HG02885 (cell line): ENCODE results near the gene SECISBP2.

ENCODE experiments used
- ATAC-seq: cut with Tn5 transposase; IDR thresholded peaks from one replicate; pipeline ENCODE4 v1.9.1; 2021; ENCODE audit warnings: mild to moderate bottlenecking; ENCODE audit not compliant: unreplicated experiment, poor library complexity

The SECISBP2 gene

DNA sequence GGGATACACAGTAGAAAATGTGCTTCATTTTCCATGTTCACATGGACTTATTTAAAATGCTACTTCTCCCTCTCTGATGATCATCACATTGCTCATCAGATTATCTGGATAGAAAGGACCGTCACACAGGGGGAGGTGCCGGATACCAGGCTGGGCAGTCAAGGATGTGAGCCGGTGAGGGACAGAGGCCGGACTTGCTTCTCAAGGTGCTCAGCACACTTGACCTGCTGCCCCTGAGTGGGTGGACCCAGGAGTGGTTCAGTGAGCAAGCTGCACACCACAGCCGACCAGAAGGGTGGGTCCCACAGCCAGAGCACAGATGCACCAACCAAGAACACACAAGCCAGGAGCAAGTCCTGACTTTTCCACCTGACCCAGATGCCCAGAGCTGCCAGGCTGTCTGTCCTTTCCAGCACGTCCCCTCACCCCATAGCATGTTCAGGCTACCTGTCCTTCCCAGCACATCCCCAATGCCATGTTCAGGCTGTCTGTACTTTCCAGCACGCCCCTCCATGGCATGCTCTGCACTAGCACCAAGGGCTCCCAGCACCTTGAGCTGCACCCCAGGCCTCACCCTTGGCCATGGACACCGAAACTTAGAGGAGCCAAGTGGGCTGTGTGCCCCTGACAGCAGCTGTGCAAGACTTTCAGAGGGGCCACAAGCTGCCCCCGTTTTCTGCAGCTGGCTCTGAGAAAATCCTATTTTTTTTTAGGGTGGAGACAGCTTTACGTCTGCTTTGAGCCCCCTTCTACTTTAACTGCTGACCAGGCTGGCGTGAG is 77.8 kb downstream of the SECISBP2 start:
- no peak for ATAC-seq

- ATAC-seq: no peak
Measured at GRCh38 chr9:89397471-89397870, 79.2 kb downstream of the SECISBP2 start.

DNA sequence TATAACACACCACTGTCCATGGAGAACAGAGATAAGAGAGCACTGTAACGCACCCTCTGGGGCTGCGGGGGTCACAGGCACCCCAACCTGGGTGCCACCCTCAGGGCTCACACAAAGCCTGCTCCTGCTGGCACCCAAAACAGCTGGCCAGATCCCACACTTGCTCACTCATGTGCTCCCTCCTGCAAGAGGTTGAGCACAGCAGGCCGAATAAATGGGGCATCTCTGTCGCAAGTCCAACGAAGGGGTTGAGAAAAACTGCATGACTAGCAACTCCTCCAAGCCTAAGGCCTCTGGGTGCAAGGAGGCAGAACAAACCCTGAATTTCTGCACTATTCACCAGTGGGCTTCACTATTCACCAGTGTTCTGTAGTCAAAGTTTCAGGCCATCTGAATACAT is 80.3 kb downstream of the SECISBP2 start:
- ATAC-seq: no peak

- peak; percentile 82 for ATAC-seq
Measured at GRCh38 chr9:89400403-89401116, 82.3 kb downstream of the SECISBP2 start.

DNA sequence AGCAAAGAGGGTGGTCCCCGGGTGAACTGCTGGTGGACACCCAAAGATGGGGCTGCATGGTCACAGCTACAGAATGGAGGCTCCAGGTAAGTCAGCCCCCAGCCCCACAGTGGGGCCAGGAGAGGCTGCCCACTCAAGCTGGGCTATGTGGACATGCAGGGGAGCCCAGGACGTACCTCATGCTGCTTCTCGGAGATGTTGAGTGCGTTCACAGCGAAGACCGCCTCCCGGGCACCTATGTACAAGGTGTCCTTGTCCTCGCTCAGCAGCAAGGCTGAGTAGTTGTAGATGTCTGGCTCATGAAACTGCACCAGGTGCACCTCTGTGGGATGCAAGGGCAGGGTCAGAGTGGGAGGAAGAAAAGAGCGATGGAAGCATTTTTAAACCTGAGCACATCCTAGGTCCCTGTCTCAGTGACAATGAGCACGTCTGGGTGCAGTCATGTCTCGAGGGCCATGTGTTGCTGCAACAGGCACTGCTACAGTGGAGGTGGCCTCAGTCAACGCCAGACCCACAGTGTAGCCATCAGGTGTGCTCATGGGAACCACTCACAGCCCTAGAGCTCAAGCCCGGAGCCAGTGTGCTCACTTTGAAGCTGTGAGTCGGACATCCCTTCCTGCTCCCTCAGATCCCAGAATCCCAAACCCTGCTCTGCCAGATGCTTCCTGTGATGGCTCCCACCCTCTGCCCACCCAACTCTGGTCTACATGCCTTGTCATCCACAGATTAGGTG is 84.6 kb downstream of the SECISBP2 start:
- ATAC-seq: no peak

GRCh38 chr9:89404074-89404473 is 85.8 kb downstream of the SECISBP2 start:
- no peak for ATAC-seq

DNA sequence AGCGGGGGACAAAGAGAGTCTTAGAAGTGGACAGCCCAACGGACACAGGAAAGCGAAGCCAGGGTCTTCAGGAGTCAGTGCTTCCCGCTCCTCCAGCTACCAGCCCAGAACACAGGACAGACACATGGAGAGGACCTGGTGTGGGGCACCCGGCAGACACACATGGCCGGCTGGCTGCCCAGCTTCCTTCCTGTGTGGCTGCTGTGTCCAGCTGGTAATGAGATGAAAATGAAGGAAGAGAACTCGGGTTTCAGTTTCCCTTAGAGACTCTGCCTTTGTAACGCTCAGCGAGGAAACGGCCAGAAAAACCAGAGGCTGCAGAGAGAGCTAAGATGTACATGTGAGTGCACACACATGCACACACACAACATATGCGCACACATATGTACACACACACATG is 87.5 kb downstream of the SECISBP2 start:
- peak; percentile 57 for ATAC-seq

DNA sequence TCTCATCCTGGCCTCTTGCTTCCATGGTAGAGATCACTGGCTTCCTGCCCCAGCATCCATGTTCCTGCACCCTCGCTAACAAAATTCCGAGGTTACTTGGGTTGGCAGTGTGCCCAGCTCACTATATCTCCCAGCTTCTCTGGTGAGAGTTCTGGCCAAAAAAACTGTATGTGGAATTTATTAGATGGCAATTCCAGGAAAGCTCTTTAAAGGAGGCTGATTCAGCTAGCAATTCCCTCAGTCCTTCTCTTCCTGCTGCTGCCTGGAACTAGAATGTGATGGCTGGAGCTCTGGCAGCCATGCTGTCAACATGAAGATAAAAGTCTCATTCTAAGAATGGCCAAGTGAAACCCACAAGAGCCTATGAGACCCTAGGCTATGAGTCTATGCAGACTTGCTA is 88.8 kb downstream of the SECISBP2 start:
- ATAC-seq: no peak

DNA sequence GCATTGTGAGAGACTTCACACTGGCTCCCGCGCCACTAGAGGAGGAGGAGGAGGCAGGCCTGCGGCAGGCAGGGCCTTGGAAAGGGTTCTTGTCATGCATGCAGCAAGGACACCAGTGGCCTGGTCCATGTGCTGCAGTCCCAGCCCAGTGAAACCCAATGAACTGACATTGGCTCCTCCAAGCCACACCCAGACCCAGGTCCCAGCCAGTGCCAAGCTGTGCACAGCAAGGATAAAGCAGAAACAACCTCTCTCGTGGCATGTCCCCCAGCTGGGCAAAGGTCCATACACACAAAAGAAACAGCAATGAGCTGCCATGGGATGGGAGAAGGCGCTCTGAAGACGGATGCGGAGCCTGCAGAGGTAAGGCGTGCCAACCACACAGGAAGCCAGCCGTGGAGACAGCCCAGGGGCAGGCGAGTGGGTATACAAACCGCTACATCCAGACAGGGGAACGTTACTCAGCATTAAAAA is 90.4 kb downstream of the SECISBP2 start:
- ATAC-seq: no peak
